Embryonic facial prominence (tissue), 1 donor: Measurements from ENCODE around the gene PRPF40A.

Experiments used
- DNase-seq: peaks from one replicate; pipeline ENCODE4 v3.0.0-alpha.2; 2016; ENCODE audit errors: extremely low spot score

The PRPF40A gene

DNA sequence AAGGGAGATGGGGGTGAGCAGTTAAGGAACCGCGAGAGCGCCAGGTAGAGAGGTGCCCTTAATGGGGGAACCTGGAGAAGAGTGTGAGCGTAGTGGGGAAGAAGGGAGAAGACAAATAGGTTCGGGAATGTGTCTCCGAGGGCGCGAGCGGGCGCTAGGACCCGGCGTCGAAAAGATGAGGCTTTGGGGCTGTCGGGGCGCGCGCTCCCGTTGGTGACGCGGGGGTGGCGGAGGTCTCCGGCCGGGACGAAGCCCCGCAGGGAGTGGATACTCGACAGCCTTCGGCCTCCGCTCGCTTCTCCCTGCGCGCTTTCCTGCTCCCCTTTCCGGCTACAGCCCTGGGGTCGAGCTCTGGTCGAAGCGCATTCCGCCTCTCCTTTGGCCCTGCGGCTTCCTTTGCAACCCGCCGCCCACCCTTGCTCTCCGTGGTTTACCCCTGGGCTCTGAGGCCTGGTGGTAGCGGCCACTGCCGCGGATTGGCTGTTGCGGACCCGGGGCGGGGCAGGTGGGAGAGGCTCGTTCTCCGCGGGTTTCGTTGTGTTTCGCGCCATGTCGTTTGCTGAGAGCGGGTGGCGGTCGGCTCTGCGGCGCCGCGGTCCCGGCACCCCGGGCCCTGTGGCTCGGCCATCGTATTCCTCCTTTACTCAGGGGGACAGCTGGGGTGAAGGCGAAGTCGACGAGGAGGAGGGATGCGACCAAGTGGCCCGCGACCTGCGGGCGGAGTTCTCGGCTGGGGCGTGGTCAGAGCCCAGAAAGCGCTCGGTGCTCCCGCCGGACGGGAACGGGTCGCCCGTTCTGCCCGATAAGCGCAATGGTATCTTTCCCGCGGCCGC, 1.0 kb upstream of the PRPF40A start, which contains the start of gene ARL6IP6:
Gene ARL6IP6 (plus strand): TSS at position 545 of the 833 bp plus-strand sequence. CDS start 5 bp downstream, at position 550.
- DNase-seq: peak; percentile 84

DNA sequence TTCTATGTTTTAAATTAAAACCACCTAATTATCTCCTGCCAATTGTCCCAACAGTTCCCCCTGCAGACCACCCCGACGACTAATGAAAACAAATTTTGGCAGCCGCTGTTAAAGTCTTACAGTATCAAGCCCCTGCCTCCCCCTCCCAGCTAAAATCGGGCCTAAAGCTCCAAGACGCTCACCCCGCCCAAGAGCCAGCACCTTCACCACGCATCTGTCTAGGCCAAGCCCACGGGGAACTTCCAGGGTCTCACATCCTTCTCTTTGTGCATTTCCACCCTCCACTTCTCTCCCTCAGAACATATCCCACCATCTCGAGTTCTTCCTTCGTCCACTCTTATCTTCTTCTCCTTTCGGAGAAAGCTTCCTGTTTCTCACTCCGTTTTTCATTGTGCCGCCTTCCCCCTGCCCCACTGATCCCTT, 445 bp downstream of the PRPF40A start:
- DNase-seq: peak; percentile 26

GRCh38 chr2:152715854-152716428, 1.3 kb downstream of the PRPF40A start:
- DNase-seq: no peak

DNA sequence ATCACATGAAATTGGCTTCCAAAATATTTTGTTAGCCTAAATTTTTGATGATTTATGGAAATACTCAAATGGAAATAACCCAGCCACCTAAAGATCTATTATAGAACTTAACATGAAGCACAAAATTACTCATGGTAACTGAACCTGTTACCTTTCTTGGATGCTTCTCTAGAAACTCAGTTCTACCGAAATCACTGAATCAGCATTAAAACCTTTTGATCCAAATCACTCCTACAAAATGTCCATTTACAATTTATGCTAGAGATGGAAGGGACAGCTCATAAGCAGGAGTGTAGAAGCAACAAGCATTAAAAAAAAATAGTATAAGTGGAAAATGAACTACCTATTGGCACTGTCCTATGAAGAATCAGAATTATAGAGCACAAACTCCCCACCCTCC, 2.1 kb downstream of the PRPF40A start:
- DNase-seq: no peak

- no peak for DNase-seq
Measured at GRCh38 chr2:152710713-152711112, 6.5 kb downstream of the PRPF40A start.

- no peak for DNase-seq
Measured at GRCh38 chr2:152708742-152709141, 8.5 kb downstream of the PRPF40A start.

DNA sequence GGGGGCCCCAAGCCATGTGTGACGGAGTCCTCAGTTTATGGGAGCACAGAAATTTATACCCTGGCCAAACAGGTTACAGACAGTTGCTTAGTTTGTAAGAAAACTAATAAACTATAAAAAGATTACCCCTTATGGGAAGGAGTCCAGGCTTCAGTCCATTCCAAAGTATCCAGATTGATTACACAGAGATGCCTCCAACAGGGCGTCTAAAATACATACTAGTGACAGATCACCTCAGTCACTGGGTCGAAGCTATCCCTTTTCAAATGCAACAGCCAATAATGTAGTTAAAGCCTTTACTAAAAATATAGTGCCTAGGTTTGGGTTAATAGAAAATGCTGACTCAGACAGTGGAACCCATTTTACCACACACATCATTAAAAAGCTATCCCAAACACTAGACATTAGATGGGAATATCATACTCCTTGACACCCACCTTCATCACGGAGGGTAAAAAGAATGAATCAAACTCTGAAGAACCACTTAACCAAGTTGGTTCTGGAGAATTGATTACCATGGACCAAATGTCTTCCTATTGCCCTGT, 10.7 kb downstream of the PRPF40A start:
- no peak for DNase-seq

DNA sequence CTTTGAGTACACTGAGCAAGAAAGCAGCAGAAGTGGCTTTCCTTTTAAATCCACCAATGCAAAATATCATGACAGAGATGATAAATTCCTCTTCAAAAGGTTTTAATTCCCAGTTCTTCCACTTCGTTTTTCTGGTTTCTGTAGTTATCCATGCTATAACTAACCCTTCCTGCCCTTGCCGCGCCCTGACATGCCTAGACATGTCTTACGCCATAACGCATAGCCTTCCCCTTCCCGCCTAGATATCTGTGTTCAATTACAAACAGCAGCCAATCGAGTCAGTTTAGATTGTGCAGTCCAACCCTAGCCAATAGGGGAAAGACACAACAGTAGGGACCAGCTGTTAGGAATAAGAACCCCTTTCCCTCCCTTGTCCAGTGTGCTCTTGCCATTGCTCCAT, 16.1 kb downstream of the PRPF40A start:
- DNase-seq: no peak

DNA sequence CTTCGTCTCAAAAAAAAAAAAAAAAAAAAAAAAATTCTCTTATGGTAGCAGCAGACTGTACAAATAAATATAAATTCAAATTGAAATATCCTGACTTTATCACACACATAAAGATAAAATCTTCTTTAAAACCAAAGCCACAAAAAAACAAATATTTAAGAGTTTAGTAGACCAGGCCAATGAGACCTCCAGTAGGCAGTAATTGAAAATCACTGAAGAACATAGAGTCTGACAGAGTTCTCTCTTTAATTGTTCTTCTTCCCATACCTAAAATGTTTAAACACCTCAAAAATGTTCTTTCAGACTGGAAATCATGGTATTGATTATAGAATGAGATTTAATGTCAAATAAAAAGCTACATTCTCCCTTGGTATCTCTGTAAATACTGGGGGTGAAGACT, 20.8 kb downstream of the PRPF40A start:
- no peak for DNase-seq

DNA sequence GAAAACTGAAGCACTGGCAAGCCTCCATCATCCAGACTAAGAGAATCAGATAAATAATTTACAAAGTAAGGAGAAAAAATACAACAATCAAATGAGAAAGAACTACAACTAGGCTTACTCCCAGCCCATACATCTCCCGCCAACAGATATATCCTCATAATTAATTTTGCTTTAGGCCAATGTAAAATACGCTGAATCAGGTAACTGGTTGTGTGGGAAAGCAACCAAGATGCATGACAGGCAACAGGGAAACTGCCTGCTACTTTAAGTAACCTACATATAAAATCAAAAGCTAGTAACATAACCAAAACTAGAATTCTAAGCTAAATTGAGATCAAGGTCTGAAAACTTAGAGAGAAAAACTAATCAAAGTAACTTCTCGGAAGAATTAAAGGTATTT, 21.5 kb downstream of the PRPF40A start:
- no peak for DNase-seq

DNA sequence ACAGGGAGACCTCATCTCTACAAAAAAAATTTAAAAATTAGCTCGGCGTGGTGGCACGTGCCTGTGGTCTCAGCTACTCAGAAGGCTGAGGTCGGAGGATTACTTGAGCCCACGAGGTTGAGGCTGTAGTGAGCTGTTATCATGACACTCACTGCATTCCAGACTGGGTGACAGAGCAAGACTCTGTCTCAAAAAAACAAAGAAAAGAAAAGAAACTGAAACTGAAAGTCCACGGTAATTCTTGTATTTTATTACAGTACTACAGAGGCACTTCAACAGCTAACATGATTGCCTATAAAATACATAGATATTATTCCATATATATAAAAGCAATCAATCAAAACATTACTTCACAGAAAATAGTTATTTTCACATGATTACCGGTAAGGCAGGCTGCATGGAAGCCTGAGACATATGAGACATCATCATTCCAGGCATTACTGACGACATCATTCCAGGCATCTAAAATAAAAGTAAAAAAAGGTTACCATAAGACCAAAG, 23.1 kb downstream of the PRPF40A start:
- DNase-seq: no peak

GRCh38 chr2:152693033-152693432, 24.2 kb downstream of the PRPF40A start:
- DNase-seq: no peak

GRCh38 chr2:152686321-152686720, 30.9 kb downstream of the PRPF40A start:
- no peak for DNase-seq

DNA sequence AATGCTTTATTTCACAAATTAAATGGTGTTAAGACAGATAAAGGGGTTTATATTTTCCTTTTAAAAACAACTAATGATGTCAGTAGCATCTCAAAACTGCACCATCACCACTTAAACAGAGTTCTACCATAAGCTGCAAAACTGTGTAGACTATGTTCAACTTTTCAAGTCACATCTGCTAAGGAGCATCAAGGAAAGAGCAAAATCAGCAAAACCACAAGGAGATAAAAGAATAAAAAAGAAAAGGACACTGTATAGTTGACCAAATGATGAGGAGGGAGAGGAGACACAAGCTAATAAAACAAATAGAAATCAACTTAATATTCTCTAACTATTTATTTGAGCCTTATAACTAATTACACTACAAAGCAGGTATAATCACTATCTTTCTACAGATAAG, 33.9 kb downstream of the PRPF40A start:
- no peak for DNase-seq

DNA sequence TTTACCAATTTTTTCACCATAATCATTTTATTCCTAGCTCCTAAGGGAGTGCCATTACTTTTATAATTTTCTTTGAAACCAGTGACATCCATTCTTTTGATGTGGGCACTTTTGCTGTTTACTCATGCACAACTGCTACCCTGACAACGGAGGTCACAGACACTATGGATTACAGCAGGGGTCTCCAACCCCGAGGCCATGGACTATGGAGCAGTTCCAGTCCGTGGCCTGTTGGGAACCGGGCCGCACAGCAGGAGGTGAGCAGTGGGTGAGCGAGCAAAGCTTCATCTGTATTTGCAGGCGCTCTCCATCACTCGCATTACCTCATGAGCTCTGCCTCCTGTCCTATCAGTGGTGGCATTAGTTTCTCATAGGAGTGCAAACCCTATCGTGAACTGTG, 34.6 kb downstream of the PRPF40A start:
- DNase-seq: no peak

GRCh38 chr2:152678808-152679207, 38.5 kb downstream of the PRPF40A start:
- DNase-seq: no peak

DNA sequence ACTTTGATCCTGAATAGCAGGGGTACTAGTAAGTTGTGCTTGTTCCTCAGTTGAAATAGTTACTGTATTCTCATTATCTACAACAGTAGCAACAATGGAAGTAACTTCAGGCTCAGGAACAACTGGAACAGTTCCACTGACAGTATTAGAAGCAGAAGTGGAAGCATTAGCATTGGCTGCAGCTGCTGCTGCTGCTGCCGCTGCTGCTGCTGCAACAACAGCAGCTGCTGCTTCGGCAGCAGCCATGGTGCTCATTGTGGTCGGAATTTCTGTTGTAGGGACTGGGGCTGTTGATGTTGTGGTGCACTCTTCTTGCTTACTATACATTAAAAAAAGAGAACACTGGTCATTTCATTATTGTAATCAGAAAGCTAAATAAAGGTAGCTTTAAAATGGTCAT, 40.8 kb downstream of the PRPF40A start:
- no peak for DNase-seq

GRCh38 chr2:152674334-152674733, 42.9 kb downstream of the PRPF40A start:
- DNase-seq: no peak

GRCh38 chr2:152664725-152665124, 52.5 kb downstream of the PRPF40A start:
- DNase-seq: no peak

- no peak for DNase-seq
Measured at GRCh38 chr2:152661076-152661475, 56.2 kb downstream of the PRPF40A start.

DNA sequence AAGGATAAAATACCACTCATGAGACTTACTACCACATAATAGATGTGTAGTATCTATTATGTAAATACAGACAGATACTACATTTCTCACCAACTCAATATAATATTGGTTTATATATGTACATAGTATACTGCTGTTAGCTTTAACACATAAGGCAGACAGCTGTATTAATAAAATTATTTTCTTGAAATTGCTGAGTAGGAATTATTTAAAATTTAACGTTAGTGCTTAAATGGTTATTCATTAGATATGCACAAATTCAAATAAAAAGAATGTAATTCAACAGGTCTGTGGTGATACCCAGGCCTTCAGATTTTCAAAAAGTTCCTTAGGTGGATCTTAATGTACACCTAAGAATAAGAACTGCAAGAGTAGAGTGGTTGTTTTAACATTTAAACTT, 59.0 kb downstream of the PRPF40A start:
- DNase-seq: no peak

GRCh38 chr2:152657043-152657442, 60.2 kb downstream of the PRPF40A start:
- no peak for DNase-seq

- no peak for DNase-seq
Measured at GRCh38 chr2:152655880-152656279, 61.4 kb downstream of the PRPF40A start.
